HCEC 1CT (cell line): ENCODE data around the gene HMGCS2.
A peak's percentile ranks its signal among the peaks of the same experiment; 100 is the strongest.
"Not testable (repeated sequence)": the region's sequence is repeated elsewhere in the genome, so short reads cannot be mapped to it uniquely, and the experiment has no call there.

Experiments used
- DNase-seq: peaks from one replicate; pipeline ENCODE4 v3.0.0-alpha.2; 2017

Gene HMGCS2

GRCh38 chr1:119787776-119788175 is 19.1 kb upstream of the HMGCS2 start:
- DNase-seq: no peak

DNA sequence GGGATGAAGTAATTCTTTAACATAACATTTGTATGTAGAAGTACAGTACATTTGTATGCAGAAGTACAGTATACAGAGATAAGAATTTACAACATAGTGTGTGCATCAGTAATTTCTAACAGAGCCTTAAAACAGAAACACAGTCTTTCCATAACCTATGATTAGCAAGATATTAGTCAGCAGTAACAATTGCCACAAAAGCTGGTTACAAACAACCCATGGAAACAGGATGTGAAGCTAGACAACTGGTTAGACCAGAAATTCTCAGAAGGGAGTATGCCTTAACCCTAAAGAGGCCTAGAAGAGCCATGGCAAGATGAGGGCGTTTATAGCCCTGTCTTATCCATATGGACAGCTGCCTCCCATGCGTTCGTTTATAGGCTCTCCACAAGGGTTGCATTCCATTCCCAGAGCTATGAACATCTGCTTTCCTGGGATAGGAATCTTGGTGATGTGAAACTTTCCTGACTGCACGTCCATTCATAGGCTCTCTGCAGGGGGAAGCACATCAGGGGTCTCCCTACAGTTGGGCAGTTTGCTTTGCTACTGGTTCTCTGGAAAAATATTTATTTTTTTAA is 17.9 kb upstream of the HMGCS2 start:
- DNase-seq: not testable (repeated sequence)

DNA sequence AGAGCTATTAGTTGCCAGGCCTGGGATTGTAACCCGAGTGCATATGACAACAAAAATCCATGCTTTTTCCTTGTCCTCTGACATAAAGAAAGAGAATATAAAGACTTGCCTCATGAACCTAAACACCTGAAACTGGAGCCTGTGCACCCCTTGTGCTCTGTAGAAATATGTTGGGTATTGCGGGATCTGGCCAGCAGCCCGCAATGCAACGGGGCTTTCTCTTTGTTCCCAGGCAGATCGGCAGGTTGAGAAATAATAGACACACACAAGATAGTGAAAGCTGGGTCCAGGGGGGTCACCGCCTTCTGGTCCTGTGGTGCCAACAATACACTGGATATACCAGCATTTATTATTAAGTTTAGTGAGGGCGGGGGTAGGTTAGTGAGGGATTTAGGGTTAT is 17.3 kb upstream of the HMGCS2 start:
- not testable (repeated sequence) for DNase-seq

DNA sequence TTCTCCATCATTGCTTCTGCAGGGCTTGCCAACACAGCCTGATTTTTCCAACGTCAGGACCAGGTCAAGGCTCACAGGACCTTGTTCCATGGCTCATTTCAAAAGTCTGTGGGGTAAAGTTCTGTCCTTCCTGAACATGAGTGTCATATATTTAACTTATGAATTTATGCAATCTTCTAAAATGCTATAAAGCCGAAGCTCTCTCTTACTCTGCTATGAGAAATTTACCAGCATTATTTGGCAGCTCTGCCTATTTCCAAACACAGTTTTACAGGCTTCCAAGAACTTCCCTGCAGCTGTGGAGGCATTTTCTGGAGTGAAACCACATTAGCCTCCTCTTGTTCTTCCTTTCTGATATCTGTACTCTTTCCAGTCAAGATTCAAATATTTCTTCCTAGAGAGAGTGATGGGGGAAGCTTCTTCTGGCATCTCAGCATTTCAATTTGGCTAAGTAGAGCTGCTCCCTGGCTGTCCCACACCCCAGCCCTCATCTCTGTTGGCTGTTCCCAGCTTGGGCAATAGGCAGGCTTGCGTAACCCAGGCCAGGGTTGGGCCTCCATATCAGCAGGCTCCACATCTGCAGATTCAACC is 15.6 kb upstream of the HMGCS2 start:
- DNase-seq: peak; percentile 26

GRCh38 chr1:119783354-119784185 is 14.9 kb upstream of the HMGCS2 start:
- DNase-seq: no peak

- no peak for DNase-seq
Measured at GRCh38 chr1:119782631-119783325, 14.1 kb upstream of the HMGCS2 start.

- no peak for DNase-seq
Measured at GRCh38 chr1:119781434-119782210, 12.9 kb upstream of the HMGCS2 start.

DNA sequence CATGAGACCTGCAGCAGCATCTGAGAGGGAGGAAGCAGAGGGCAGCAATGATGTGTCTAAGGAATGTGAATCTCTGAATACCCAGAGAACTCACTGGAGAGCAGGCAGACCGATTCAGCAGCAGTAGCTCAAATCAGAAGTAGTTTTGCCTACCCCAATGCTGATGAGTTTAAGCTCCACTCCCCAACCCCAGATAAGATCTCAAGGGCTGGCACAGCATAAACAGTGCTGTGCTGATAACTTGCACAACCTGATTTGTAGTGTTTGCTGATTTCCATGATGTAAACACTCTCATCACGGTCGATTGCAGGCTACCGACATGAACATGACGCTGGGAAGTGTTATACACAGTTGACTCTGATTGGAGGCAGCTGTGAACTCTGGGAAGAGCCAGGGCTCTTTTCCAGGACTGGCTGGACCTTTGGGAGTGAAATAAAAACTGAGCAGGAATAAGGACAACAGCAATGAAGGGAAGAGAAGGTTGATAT is 11.2 kb upstream of the HMGCS2 start:
- DNase-seq: peak; percentile 48

DNA sequence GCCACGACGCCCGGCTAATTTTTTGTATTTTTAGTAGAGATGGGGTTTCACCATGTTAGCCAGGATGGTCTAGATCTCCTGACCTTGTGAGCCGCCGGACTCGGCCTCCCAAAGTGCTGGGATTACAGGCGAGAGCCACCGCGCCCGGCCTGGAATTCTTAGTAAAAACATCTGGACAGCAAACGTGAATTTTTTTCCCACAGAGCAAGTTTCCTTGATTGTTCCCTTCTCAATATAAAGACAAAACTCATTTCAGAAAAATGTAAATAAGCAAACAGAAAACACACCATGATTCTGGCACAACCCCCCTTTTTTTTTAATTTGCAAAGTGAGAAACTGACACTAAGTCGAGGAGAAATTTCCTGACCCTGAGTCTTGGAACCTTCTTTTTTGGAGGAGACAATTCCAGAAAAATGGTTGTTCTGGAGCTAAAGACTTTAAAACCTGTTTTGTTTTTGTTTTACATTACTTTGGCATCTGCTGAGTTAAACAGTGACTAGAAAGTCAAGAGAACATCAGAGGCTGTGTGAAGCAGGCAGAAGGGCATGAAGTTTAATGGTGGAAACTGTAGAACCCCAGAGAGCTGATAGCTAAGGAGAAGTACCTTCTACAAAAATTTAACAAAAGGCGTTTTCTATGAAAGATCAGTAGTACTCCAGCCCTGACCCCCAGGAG is 10.3 kb upstream of the HMGCS2 start:
- DNase-seq: peak; percentile 41

GRCh38 chr1:119778359-119778758 is 9.7 kb upstream of the HMGCS2 start:
- no peak for DNase-seq

DNA sequence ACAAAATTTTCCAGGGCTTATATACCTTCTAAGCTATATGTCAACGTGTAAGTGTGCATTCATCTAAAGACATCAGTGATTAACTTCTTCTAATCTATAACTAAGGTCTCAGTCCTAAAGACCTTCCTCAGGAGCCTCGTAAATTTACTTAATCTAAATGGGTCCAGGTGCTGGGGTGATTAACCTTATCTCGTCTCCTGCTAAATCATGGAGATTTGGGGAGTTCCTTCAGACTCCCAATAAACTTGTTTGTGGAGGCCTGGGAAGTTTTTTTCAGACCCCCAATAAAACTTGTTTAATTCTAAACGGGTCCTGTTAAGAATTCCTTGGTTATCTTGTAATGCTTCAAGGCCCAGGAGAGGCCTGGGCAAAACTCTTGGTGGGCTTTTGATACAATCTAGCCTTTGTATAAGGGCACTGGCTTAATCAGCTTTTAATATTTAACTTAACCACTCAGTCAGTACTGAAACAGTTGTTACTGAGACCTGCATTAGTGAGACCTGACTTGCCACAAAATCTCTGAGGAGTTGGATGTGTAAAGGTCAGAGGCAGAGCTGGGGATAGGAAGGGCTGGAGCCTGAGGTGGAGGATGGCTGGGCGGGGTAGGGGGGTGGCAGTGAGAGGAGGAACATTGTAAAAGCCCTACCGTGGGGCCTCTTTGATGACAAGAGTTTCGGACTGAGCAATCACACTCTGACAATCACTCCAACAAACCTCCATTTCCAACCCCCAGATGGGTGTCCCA is 6.2 kb upstream of the HMGCS2 start:
- no peak for DNase-seq

DNA sequence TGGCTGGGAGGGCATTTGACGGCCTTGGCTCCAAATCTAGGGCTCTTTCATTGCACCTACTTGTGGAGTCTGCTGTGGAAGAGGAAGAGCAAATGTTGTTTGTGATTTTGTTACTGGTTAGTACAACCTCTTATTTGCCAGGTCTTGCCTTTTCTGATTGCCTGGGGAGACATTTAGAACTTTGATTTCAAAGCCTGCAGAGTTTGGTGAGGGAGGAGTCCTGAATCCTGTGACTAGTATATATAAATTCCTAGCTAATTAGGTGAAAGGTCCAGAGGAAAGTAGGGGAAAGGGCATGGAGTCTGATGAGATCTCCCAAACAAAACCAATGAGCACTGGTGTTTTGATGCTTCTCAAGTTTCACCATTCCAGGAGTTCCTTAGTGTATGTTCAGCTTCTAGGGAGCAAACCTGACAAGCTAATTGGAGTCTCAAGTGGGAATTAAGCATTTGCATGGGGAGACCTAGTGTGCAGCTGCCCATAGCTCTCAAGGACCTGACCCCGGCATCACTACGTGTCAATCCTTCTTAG is 5.1 kb upstream of the HMGCS2 start:
- peak; percentile 48 for DNase-seq

DNA sequence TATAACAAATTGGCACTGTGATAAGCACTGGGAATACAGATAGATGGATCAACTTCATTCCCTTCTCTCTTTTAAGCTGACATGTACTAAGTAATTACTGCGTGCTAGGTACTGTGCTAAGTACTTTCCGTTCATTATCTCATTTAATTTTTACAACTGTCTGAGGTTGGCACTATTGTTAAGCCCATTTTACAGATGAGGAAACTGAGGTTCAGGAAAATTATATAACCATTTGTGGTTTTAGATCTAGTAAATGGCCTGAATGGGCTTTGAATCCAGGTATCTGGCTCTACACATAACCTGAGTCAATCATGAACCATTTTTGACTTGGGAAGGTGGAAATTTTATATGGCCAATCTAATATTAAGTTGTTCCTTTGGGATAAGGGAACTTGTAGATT is 3.6 kb upstream of the HMGCS2 start:
- no peak for DNase-seq

DNA sequence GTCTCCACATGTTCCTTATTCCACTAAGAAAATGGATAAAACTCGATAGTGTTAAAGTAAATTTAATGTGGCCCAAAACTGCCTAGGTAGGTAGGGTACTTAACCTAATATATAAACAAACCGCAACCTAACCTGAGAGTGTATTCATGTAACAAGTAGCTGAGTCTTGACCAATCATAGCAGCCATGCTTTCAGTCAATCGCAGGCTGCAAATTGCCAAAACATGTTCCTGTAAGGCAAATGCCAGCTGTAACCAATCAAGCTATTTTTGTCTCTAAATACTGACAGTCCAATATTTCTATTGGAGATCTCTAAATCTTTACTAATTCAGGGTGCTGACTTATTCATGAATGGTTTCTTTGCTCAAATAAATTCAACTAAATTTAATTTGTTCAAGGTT is 3.1 kb upstream of the HMGCS2 start:
- DNase-seq: peak; percentile 18

GRCh38 chr1:119771016-119771415 is 2.3 kb upstream of the HMGCS2 start:
- no peak for DNase-seq

DNA sequence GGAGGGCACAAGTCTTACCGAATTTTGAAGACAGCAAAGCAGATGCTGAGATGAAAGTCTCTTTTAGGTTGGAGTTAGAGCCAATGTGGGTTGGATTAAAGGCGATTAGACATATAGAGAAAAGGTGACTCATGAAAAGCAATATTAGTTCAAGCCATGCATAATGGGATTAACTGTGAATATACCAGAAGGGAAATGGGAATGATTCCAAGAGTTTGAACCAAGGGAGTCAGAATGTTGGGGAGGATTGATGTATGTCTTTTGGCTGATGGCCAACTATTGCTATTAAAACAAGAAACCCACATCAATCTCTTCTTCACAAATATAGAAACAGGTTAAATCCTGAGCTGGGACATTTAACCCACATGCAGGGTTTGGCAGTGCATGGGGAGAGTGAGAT is 1.2 kb downstream of the HMGCS2 start:
- no peak for DNase-seq

DNA sequence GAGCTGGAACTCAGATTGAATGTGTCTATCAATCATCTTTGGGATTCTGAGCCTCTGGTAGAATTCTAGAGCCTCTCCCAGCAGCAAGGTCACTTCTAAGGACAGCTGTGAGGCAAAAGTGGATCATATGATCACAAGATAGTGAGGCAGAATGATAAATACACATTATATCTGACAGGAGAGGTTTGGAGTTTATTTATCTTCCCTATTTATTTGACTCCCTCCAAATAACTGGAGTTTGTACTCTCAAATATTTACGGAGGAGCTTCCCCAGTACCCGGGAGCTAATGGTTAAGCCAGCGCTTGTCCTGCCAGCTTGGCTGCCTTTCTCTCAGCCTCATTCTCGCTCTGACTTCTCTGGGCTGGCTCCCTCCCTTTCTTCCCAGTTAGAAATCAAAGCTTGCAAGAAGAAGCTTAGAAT is 2.3 kb downstream of the HMGCS2 start:
- no peak for DNase-seq

- no peak for DNase-seq
Measured at GRCh38 chr1:119764220-119764619, 4.5 kb downstream of the HMGCS2 start.

GRCh38 chr1:119762953-119763352 is 5.8 kb downstream of the HMGCS2 start:
- no peak for DNase-seq

DNA sequence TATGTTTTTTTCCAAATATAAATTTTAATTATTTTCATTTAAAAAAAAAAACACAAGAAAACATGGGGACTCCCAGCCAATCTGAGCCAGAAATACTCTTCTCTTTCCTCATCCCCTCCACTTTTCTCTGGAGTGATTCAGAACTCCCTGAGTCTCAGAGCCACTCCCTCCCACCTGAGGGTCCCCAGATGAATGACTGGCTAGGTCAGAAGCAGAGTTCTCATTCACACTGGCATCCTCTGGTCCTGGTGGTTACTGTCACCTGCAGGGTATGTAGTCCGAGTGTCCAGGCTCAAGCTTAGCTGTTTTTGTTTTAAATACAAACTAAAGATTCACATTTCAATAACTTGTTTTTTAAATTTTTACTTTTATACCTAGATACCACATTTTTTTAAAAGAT is 6.3 kb downstream of the HMGCS2 start:
- no peak for DNase-seq

- no peak for DNase-seq
Measured at GRCh38 chr1:119758584-119758983, 10.1 kb downstream of the HMGCS2 start.
